ACC112 (cell line): ENCODE data around the gene GDNF.
"Not testable (repeated sequence)": the region's sequence is repeated elsewhere in the genome, so short reads cannot be mapped to it uniquely, and the experiment has no call there.

ENCODE experiments used
- H2AFZ ChIP-seq: fragments of 200-600 bp; sonication (generic); one replicate; pipeline ENCODE4 v1.6.0; 2017; ENCODE audit warnings: antibody characterized with exemption, low read length; ENCODE audit not compliant: unreplicated experiment
- H3K27ac ChIP-seq: fragments of 200-600 bp; sonication (generic); 2 replicates; pipeline ENCODE4 v1.5.1; 2014; ENCODE audit warnings: low read depth, mild to moderate bottlenecking, antibody characterized with exemption, low read length, moderate library complexity
- H3K27me3 ChIP-seq: fragments of 200-600 bp; sonication (generic); 2 replicates; pipeline ENCODE4 v1.6.1; 2014; ENCODE audit warnings: mild to moderate bottlenecking, antibody characterized with exemption, low read length, moderate library complexity, mixed read lengths; ENCODE audit not compliant: insufficient read depth
- H3K36me3 ChIP-seq: fragments of 200-600 bp; sonication (generic); 2 replicates; pipeline ENCODE4 v1.6.1; 2016; ENCODE audit warnings: mild to moderate bottlenecking, antibody characterized with exemption, low read length, moderate library complexity, mixed read lengths; ENCODE audit not compliant: insufficient read depth
- H3K4me1 ChIP-seq: fragments of 200-600 bp; sonication (generic); one replicate; pipeline ENCODE4 v1.6.1; 2016; ENCODE audit warnings: low read length, mixed read lengths; ENCODE audit not compliant: insufficient read depth, unreplicated experiment, control insufficient read depth
- H3K4me3 ChIP-seq: fragments of 200-600 bp; sonication (generic); 2 replicates; pipeline ENCODE4 v1.5.1; 2014; ENCODE audit warnings: mild to moderate bottlenecking, low read depth, low read length
- H3K79me2 ChIP-seq: fragments of 200-600 bp; sonication (generic); one replicate; pipeline ENCODE4 v1.6.0; 2016; ENCODE audit warnings: low read length; ENCODE audit not compliant: control insufficient read depth, unreplicated experiment, insufficient read depth

GDNF gene

DNA sequence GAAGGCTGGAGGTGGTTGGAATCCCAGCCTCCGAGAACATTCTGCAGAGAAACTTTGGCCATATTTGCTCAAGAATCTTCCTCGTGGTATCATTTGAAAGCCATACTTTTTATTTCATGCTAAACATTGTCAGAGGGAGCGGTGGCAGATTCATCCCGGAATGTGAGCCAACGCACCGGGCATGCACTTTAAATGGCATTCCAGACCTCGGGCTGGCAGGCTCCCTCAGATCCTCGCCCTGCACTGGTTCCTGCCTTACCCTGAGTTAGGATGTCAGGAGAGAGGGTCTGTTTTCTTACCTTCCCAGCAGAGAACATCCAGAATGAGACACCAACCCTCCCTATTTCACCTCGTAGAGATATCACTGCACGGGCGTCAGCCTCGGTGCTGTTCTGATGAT is 33.8 kb downstream of the GDNF start:
- peaks cover 10% of the 10 kb centered on the region; the same call in 1 of the 2 replicates for H3K27me3 ChIP-seq
- peaks cover 6% of the 10 kb centered on the region for H3K4me1 ChIP-seq
- H3K4me3 ChIP-seq = no peak overlapping the region
- no peak overlapping the region for H2AFZ ChIP-seq
- no peaks in the 10 kb centered on the region for H3K79me2 ChIP-seq
- H3K36me3 ChIP-seq = no peaks in the 10 kb centered on the region
- no peak overlapping the region for H3K27ac ChIP-seq

GRCh38 chr5:37804401-37804800 is 35.4 kb downstream of the GDNF start:
- Histone ChIP-seq H3K27me3 (peaks cover 10% of the 10 kb centered on the region; the same call in 1 of the 2 replicates), H3K4me3 (no peak overlapping the region), H3K4me1 (no peaks in the 10 kb centered on the region), H3K27ac (no peak overlapping the region), H3K36me3 (no peaks in the 10 kb centered on the region), H3K79me2 (no peaks in the 10 kb centered on the region), H2AFZ (no peak overlapping the region)

- H3K27ac ChIP-seq = no peak overlapping the region
Observed at GRCh38 chr5:37803487-37803886, 36.4 kb downstream of the GDNF start.

GRCh38 chr5:37801521-37801920 is 38.3 kb downstream of the GDNF start:
- no peak overlapping the region for H2AFZ ChIP-seq
- peaks cover 8% of the 10 kb centered on the region; the same call in 1 of the 2 replicates for H3K27me3 ChIP-seq
- H3K4me3 ChIP-seq = no peak overlapping the region
- H3K79me2 ChIP-seq = no peaks in the 10 kb centered on the region
- no peaks in the 10 kb centered on the region for H3K4me1 ChIP-seq
- no peak overlapping the region for H3K27ac ChIP-seq
- H3K36me3 ChIP-seq = no peaks in the 10 kb centered on the region

More at GRCh38 chr5:37803487-37803886, 36.4 kb downstream of the GDNF start:
- Histone ChIP-seq H2AFZ (no peak overlapping the region), H3K4me1 (no peaks in the 10 kb centered on the region), H3K79me2 (no peaks in the 10 kb centered on the region), H3K36me3 (no peaks in the 10 kb centered on the region), H3K27me3 (peaks cover 10% of the 10 kb centered on the region; the same call in 1 of the 2 replicates), H3K4me3 (no peak overlapping the region)

DNA sequence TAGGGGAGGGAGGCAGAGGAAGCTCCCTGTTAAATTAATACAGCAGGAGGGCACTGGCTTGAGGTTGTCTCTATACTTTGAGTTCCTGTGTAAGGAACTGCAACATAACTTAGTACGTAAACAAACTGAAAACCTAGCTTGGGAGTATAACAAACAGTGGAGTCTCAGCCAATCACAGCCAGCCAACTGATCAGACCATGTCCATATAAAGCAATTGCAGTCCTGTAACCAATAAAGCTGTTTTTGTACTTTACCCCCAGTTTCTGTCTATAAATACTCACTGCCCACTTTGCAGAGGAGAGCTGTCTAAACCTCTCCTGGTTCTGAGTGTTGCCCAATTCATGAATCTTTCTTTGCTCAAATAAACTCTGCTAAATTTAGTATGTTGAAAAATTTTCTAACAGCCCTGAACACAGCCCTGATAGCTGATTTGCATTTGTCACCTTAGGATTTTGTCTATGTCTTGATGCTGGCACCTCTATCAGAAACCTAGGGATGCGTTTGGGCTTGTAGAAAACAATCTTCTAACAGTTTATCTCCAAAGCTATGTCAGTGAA is 39.9 kb downstream of the GDNF start:
- Histone ChIP-seq H3K27me3 (peaks cover 1% of the 10 kb centered on the region; the same call in 1 of the 2 replicates), H3K79me2 (no peaks in the 10 kb centered on the region), H2AFZ (no peak overlapping the region), H3K4me1 (no peaks in the 10 kb centered on the region), H3K27ac (no peak overlapping the region), H3K4me3 (no peak overlapping the region), H3K36me3 (no peaks in the 10 kb centered on the region)

GRCh38 chr5:37796435-37796834 is 43.4 kb downstream of the GDNF start:
- H3K27me3 ChIP-seq, H3K79me2 ChIP-seq, H3K36me3 ChIP-seq, H2AFZ ChIP-seq, H3K27ac ChIP-seq, H3K4me3 ChIP-seq, H3K4me1 ChIP-seq: not testable (repeated sequence)

DNA sequence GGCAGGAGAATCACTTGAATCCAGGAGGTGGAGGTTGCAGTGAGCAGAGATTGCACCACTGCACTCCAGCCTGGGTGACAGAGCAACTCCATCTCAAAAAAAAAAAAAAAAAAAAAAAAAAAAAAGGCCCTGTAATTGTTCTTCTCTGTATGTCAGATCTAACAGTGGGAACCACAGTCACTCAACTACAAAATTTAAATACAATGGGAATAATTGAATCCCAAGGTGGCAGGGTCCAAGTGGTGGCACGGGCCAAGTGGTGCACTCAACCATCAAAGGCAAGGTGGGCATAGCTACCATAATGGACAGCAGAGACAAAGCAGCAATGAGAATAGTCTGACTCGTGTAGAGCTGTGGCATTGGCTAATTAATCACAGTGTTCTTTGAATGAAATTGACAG is 44.5 kb downstream of the GDNF start:
- H3K27me3 ChIP-seq, H3K27ac ChIP-seq, H3K79me2 ChIP-seq, H3K4me3 ChIP-seq, H3K36me3 ChIP-seq, H3K4me1 ChIP-seq, H2AFZ ChIP-seq: not testable (repeated sequence)

GRCh38 chr5:37792975-37793631 is 46.7 kb downstream of the GDNF start:
- no peaks in the 10 kb centered on the region for H3K36me3 ChIP-seq
- no peak overlapping the region for H3K27ac ChIP-seq
- H3K27me3 ChIP-seq = no peaks in the 10 kb centered on the region
- no peaks in the 10 kb centered on the region for H3K79me2 ChIP-seq
- H2AFZ ChIP-seq = no peak overlapping the region
- no peak overlapping the region for H3K4me3 ChIP-seq
- H3K4me1 ChIP-seq = peaks cover 6% of the 10 kb centered on the region

DNA sequence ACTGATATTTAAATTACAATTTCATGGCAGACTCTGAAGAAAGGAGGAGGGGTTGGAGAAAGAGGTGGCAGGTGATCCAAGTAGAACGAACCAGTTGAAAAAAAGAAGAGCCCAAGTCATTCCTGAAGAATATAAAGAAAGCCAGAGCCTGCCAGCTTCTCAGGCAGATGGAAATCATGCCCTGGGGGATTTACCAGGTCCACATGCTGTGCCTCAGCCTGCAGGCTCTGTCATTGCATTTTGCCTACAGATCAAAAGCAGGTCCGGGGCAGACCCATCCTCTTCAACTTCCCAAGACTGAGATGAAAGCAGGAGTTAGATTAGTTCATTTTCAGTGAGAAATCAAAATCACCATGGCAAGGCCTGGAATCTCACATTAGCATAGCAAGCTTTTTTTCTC is 48.5 kb downstream of the GDNF start:
- Histone ChIP-seq H3K4me3 (no peak overlapping the region), H3K79me2 (no peaks in the 10 kb centered on the region), H2AFZ (no peak overlapping the region), H3K27me3 (no peaks in the 10 kb centered on the region), H3K27ac (no peak overlapping the region), H3K36me3 (no peaks in the 10 kb centered on the region), H3K4me1 (peaks cover 10% of the 10 kb centered on the region)

DNA sequence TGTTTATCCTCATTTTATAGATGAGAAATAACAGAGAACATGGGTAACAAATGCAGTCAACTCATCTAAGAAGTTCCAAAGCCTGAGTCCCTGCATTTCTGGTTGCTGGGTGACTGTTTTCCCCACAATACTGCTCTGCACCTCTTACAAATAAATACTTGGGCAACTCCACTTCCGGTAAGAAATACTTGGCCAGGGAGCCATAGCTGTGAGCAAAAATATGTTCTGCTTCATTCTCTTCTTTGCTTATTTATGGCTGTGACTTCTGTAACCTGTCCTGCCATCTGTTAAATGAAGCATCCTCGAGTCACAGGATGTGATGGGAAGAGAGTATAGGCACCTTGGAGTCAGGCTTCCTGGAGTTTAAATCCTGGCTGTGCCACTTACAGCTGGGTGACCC is 49.9 kb downstream of the GDNF start:
- Histone ChIP-seq H2AFZ (no peak overlapping the region), H3K4me3 (no peak overlapping the region), H3K27me3 (no peaks in the 10 kb centered on the region), H3K4me1 (peaks cover 10% of the 10 kb centered on the region), H3K27ac (no peak overlapping the region), H3K79me2 (no peaks in the 10 kb centered on the region), H3K36me3 (no peaks in the 10 kb centered on the region)

- H3K27me3 ChIP-seq = no peaks in the 10 kb centered on the region
- peaks cover 10% of the 10 kb centered on the region for H3K4me1 ChIP-seq
- no peaks in the 10 kb centered on the region for H3K79me2 ChIP-seq
- H2AFZ ChIP-seq = no peak overlapping the region
- no peak overlapping the region for H3K27ac ChIP-seq
- H3K36me3 ChIP-seq = no peaks in the 10 kb centered on the region
- H3K4me3 ChIP-seq = no peak overlapping the region
Observed at GRCh38 chr5:37787742-37788141, 52.1 kb downstream of the GDNF start.
